K562 (cell line): ENCODE data around the gene THUMPD2. TPM values are rescaled to one million over a fixed set of nuclear protein-coding genes. Genes with fewer than 3 reads are reported as not detected.

Experiments
- ARID4B ChIP-seq: sonication (generic); formaldehyde crosslinking; IDR thresholded peaks from 2 replicates; pipeline ENCODE4 v1.8.0; 2022; ENCODE audit warnings: mild to moderate bottlenecking, missing genetic modification reagents
- CHCHD3 ChIP-seq: fragments of 250-450 bp; sonication (Bioruptor Pico); IDR thresholded peaks from 2 replicates; pipeline ENCODE4 v2.1.2; 2022; ENCODE audit warnings: mild to moderate bottlenecking
- E2F3 ChIP-seq: fragments of 250-450 bp; sonication (Bioruptor Pico); IDR thresholded peaks from 2 replicates; pipeline ENCODE4 v1.4.0; 2020; ENCODE audit warnings: mild to moderate bottlenecking
- GATAD2A ChIP-seq: fragments of 450-650 bp; IDR thresholded peaks from 2 replicates; pipeline ENCODE4 v1.6.1; 2017
- KDM5B ChIP-seq: fragments of 200-600 bp; sonication (generic); IDR thresholded peaks from 2 replicates; pipeline ENCODE4 v1.6.1; 2012; ENCODE audit warnings: low read depth, mild to moderate bottlenecking, moderate library complexity, low read length, control low read depth, inconsistent platforms; ENCODE audit not compliant: insufficient replicate concordance
- NFIC ChIP-seq: fragments of 450-650 bp; IDR thresholded peaks from 2 replicates; pipeline ENCODE4 v1.6.1; 2017; ENCODE audit warnings: mild to moderate bottlenecking, inconsistent platforms
- NKRF ChIP-seq: fragments of 450-650 bp; IDR thresholded peaks from 2 replicates; pipeline ENCODE4 v1.6.1; 2016; ENCODE audit warnings: borderline replicate concordance
- POLR2A ChIP-seq: fragments of 450-650 bp; conservative IDR thresholded peaks from 2 replicates; pipeline ENCODE4 v1.6.1; 2016
- REST ChIP-seq, 2 experiments: fragments of 450-650 bp; formaldehyde crosslinking in 1 of 2; IDR thresholded peaks; 2 replicates each; pipeline versions ENCODE4 v1.4.0 to v1.6.1; 2014 to 2020; ENCODE audit warnings: mild to moderate bottlenecking in 2 of 2, borderline replicate concordance in 1 of 2, low read depth in 1 of 2
- RFX5 ChIP-seq: IDR thresholded peaks from 2 replicates; pipeline ENCODE4 v1.6.1; 2011; ENCODE audit warnings: low read depth, mild to moderate bottlenecking, improper control_type of control experiment, low read length
- TAF1 ChIP-seq: IDR thresholded peaks from 2 replicates; pipeline ENCODE4 v1.6.1; 2011; ENCODE audit warnings: mild to moderate bottlenecking, low read length, moderate library complexity; ENCODE audit not compliant: insufficient read depth, control insufficient read depth, severe bottlenecking; ENCODE audit errors: extremely low read depth
- ZNF121 ChIP-seq: sonication (generic); formaldehyde crosslinking; conservative IDR thresholded peaks from 2 replicates; pipeline ENCODE4 v1.8.0; 2022; ENCODE audit warnings: missing genetic modification reagents
- ZNF24 ChIP-seq: fragments of 450-650 bp; IDR thresholded peaks from 2 replicates; pipeline ENCODE4 v1.6.1; 2016
- ZNF77 ChIP-seq: fragments of 250-450 bp; sonication (Bioruptor Pico); IDR thresholded peaks from 2 replicates; pipeline ENCODE4 v1.5.0; 2020
- polyA plus RNA-seq, 8 experiments: library from polyadenylated mRNA; depleted of rRNA in 4 of 8; stranded (reverse) in 5 of 8; unstranded in 3 of 8; fragments of >200 nt; fragmentation: Nextera tagmentation in 2 of 8; fragmentation: Illumina TruSeq in 1 of 8; extraction: Ambion mirVana in 2 of 8; extraction: Trizol in 1 of 8; gene quantifications; 2 replicates each; pipeline versions ENCODE4 v1.2.1 to v1.2.3, GENCODE V29; 2011 to 2014; ENCODE audit warnings: inconsistent platforms in 1 of 8, missing spikeins in 1 of 8
- total RNA-seq, 7 experiments: library from RNA; depleted of rRNA in 6 of 7; stranded (reverse); fragments of >200 nt in 6 of 7; fragmentation: Illumina TruSeq in 2 of 7; extraction: Trizol in 2 of 7; gene quantifications; 2 replicates each; pipeline versions ENCODE4 v1.2.1 to v1.2.3, GENCODE V29; 2011 to 2021; ENCODE audit warnings: low replicate concordance in 1 of 7

Gene THUMPD2
- total and polyA plus RNA-seq, 9 of the 15 experiments (the other 6 are each of a cell fraction or from before 2014, with no cell fraction given): 9.6 to 40.4 (median 24.0) TPM

GRCh38 chr2:39778775-39779340, at the start of gene THUMPD2 (continued):
- peak; percentile 66; the same call in 1 of the 2 replicates for TF ChIP-seq ARID4B (CRISPR knock-in tag)
- peak; percentile 41; the same call in 1 of the 2 replicates for TF ChIP-seq CHCHD3 (CRISPR knock-in tag)
- TF ChIP-seq NKRF: peak; percentile 49; the same call in 1 of the 2 replicates
- no peak for TF ChIP-seq RFX5
- TF ChIP-seq E2F3: peak; percentile 84; the same call in 1 of the 2 replicates
- TF ChIP-seq ZNF121 (CRISPR knock-in tag): no peak
- no peak for TF ChIP-seq ZNF24
- TF ChIP-seq ZNF77: no peak
- peak; percentile 67; the same call in 1 of the 2 replicates for TF ChIP-seq GATAD2A
- TF ChIP-seq REST (IDR thresholded peaks at IDR 0.05; ENCODE audit: borderline replicate concordance): peak; percentile 47
- peak; percentile 77; the same call in 1 of the 2 replicates for TF ChIP-seq REST (CRISPR knock-in tag; IDR thresholded peaks at IDR 0.05; ENCODE audit: low read depth)
- TF ChIP-seq NFIC: no peak; the same call in 1 of the 2 replicates
- TF ChIP-seq TAF1: peak; percentile 91
- peak; percentile 90 for TF ChIP-seq POLR2A
- TF ChIP-seq KDM5B: peak; percentile 88
